CD4-positive, alpha-beta T cell treated with Interferon gamma for 1 hour (primary cell): ENCODE measurements around the gene SPDEF.

ENCODE experiments used
- DNase-seq: peaks from one replicate; pipeline ENCODE4 v3.0.0-alpha.2; 2020

Gene SPDEF

GRCh38 chr6:34583461-34583860, 27.3 kb upstream of the SPDEF start:
- no peak for DNase-seq

- no peak for DNase-seq
Observed at GRCh38 chr6:34581561-34581920, 25.4 kb upstream of the SPDEF start.

GRCh38 chr6:34580707-34581560, 24.8 kb upstream of the SPDEF start:
- no peak for DNase-seq

DNA sequence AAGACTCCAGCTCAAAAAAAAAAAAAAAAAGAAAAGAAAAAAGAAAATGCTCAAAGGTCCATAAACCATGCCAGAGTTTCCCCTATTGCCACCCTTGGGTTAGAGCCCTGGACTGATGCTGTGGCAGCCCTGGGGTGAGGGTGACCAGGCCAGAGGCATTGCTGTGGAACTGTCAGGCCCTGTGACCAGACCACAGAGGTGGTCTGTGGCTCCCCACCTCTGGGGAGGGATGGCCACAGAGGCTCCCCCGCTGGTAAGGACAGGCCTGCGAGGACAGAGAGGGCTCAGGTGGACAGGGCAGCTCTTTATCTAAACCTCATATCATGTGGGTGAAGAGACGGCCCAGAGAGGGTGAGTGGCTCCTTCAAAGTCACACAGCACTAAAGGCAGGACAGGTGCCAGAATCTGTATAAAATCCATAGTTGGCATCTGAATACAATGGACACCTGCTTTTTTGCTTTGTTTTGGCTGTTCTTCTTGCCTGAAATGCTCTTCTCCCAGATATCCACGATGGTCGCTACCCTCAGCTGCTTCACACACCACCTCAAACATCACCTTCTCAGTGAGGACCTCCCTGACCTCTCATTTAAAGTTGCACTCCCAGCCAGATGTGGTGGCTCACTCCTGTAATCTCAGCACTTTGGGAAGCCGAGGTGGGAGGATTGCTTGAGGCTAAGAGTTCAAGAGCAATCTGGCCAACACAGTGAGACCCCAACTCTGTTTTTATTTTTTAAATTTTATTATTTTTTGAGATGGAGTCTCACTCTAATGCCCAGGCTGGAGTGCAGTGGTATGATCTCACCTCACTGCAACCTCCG, 22.5 kb upstream of the SPDEF start:
- no peak for DNase-seq

DNA sequence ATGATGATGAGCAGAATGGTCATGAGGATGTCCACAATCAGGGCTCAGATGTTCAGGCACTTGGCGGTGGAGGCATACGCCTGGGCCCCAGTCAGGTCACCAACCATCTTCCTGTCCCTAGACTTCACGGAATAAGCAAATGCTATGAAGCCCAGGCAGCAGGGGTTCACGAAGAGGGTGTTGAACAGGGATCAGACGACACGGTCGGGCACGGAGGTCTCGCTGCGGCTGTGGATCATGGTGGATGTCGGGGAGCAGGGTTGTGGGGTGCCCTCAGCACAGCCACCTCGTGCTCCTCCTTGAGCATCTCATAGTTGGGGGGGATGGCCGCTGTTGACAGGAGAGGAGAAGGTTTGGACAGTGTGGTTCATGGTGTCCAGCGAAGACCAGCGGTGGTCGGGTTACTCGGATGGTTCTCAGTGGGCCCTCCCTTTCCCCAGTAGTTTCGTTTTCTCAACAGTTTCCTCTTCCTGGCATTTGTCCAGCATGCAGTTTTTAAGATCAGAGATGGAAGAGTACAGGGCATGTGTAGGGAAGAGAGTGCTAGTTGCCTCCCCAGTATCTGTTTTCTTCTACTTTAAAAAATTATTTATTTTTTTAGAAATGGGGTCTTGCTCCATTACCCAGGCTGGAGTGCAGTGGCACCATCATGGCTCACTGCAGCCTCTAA, 20.3 kb upstream of the SPDEF start:
- DNase-seq = no peak

DNA sequence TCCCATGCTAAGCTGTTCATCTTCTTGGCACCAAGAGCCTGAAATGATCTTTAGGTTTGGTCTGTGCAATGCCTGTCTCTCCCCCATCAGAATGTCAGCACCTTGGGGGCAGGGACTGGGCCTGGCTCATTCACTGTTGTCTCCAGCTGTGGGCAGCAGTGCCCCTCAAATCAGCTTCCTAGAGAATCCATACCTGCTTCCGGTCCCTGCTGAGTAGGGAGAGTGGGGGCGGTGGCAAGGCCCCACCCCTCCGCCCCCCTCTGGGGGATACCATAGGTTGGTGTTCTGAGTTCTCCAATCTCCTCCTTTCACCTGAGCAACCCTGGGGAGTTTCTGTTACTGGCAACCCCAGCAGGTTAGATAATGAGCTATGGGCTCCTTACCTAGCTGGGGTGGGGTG, 19.2 kb upstream of the SPDEF start:
- no peak for DNase-seq

- DNase-seq = no peak
Observed at GRCh38 chr6:34574647-34575293, 18.6 kb upstream of the SPDEF start.

DNA sequence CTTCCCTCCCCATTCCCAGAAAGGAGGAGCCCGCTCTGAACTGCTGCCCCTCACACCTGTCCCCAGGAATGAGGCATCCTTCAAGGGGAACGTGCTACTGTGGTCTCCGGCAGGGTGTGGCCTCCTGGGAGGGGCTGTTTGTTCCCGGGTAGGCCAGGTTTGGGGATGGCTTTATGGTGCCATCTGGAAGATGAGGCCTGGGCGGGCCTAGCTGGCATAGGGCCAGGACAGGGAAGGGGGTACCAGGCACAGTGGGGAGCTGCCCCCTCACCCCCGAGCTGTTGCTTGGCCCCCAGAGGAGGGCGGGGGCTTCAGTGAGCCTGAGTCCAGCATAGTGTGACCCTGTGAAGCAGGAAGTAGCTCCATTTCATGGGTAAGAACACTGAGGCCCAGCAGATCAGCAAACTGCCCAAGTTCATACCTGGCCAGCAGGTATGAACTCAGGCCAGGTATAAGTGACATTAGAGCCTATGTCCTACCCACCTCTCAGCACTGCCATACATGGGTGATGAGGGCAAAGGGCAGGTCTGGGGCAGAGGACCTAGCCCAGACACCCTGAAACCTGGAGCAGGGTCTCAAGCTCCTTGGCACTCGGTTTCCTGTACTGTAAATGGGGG, 17.5 kb upstream of the SPDEF start:
- no peak for DNase-seq

DNA sequence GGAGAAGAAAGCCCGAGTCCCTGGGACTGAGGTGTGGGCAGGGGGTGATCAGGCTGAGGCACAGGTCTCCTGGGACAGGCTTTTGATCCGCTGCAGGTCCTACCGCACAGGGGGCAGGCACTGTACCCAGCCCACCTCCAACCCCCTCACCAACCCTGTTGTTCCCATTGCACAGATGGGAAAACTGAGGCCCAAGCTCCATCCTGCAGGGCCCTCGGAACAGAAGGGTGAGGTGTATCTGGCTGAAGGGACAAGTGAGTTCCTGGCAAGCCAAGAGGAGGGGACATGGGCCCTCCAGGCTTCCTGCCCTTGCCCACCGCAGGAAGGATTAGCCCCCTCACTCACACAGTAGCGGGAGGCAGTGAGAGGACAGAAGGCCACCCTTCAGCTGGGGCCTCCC, 16.5 kb upstream of the SPDEF start:
- no peak for DNase-seq

DNA sequence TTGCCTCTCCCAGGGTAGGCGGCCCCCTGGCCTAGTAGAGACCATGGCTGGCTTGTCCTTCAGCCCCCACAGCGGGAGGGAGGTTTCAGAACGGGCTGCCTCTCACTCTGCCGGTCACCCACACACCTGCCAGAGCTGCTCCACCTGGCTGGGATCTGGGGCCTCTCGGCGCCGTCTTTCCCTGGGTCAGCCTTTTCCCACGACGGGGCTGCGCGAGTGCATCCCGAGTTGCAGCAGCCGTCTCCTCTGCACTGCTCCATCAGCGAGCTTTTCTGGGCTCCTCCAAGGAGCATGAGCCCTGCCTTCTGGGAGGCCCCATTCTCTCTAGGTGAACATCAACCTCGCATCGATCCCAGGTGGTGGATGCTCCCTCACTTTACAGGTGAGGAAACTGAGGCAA, 15.9 kb upstream of the SPDEF start:
- DNase-seq = no peak

GRCh38 chr6:34571388-34571787, 15.3 kb upstream of the SPDEF start:
- no peak for DNase-seq

GRCh38 chr6:34570066-34570833, 14.1 kb upstream of the SPDEF start:
- DNase-seq = no peak

DNA sequence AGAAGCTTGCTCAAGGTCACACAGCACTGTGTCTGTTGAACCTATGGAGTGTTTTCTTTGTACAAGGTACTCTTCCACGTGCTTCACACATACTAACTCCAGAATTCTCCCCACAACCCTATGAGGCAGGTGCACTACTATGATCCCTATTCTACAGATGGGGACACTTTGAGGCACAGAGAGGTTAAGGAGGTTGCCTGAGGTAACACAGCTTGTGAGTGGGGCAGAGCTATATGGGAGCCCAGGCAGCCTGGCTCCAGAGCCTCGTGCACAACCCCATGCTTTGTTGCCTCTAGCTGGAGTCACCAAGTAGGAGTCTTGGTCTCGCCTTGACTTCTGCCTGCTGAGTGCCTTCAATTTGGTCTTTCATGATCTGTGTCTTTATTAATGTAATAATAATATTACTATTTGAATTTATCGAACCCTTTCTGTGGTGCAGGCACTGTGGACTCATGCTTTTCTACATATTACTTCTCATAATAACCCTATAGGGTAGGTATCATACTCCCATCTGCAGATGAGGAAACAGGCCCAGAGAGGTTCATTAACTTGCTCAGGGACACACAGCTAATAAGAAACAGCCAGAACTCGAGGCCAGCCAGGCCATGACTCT, 13.3 kb upstream of the SPDEF start:
- DNase-seq = no peak

- no peak for DNase-seq
Observed at GRCh38 chr6:34568341-34569201, 12.4 kb upstream of the SPDEF start.

DNA sequence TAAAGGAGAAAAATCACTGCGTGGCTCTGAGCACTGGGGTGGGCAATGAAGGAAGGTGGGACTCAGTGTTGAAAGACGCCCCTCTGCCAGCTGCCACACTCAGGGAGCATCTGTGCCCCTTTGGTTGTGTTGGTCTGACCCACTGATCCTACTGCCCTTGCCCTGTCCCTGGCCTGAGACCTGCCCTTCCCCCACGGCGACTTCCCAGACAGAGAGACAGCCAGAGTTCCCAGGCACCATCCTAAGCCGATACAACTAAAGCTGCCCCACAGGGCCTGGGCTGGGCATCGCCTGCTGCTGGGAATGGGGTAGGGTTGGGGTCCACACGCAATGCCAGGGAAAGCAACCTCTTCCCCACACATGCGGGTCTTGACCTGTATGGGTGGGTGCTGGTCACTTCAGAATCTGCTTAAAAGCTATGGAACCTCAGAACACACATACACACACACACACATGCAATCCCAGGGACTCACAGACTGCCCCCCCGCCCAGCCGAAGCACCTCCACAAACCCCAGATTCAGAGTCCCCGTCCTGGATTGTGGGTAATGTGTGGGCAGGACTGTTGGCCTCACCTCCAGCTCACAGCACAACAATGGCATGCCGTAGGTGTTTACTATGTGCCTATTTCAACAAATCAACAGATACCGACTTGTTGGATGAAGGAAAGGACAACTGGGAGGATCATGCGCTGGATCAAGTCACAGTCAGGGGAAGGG, 10.9 kb upstream of the SPDEF start:
- no peak for DNase-seq

GRCh38 chr6:34565722-34566137, 9.6 kb upstream of the SPDEF start:
- DNase-seq = no peak

DNA sequence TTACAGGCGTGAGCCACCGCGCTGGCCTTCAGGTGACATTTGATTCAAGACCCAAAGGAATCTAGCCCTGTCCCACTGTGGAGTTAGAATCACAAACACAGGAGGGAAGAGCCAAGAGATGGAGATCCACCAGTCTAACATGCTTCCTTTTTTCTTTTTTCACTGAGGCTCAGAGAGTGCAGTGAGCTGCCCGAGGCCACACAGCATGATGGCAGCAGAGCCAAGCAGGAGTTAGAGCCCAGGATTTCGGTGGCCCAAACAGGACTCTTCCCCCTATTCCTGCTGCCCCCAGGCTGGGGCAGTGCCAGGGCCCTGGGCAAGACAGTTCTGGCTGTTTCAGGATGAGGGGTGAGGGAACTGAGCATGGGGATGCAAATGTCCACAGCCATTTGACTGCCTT, 8.1 kb upstream of the SPDEF start:
- DNase-seq = no peak

- no peak for DNase-seq
Observed at GRCh38 chr6:34563513-34563870, 7.4 kb upstream of the SPDEF start.

- DNase-seq = no peak
Observed at GRCh38 chr6:34562861-34563512, 6.9 kb upstream of the SPDEF start.
